ENCODE data around the gene ZFPL1. TPM values are rescaled to one million over a fixed set of nuclear protein-coding genes. Genes with fewer than 3 reads are reported as not detected.

ZFPL1 gene
- total RNA-seq, 1 donor = 17.6 TPM

GRCh38 chr11:65056999-65057398 lies 27.0 kb upstream of the ZFPL1 start:
- peaks cover 9% of the 10 kb centered on the region for H3K4me1 ChIP-seq (ENCODE audit: insufficient read depth, low read length)
- H3K27me3 ChIP-seq (ENCODE audit: insufficient read depth, low read length) = no peaks in the 10 kb centered on the region
- H3K4me3 ChIP-seq (ENCODE audit: low read length) = no peak overlapping the region
- no peaks in the 10 kb centered on the region for H3K9me3 ChIP-seq (ENCODE audit: low read depth, low read length)

GRCh38 chr11:65057526-65057925 lies 26.5 kb upstream of the ZFPL1 start:
- H3K4me1 ChIP-seq (ENCODE audit: insufficient read depth, low read length) = peaks cover 9% of the 10 kb centered on the region
- H3K4me3 ChIP-seq (ENCODE audit: low read length) = no peak overlapping the region
- no peaks in the 10 kb centered on the region for H3K27me3 ChIP-seq (ENCODE audit: insufficient read depth, low read length)
- no peaks in the 10 kb centered on the region for H3K9me3 ChIP-seq (ENCODE audit: low read depth, low read length)

DNA sequence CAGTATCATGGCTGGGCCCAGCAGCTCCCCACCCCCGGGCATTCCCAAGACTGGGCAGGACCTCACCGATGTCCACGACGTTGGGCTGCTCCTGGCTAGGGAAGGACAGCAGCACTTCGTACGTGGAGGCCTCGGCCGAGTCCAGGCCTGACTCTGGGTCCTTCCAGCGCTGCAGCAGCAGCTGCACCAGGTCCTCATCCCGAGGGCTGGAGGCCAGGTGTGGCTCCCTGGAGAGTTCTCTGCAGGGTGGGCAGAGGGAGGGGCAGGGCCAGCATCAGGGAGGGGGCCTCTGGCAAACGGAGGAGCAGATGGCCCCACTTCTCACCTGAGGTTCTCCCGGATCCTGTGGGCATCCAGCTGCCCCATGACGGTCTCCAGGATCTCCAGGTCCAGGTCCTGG lies 26.0 kb upstream of the ZFPL1 start:
- Histone ChIP-seq H3K4me3 (ENCODE audit: low read length) (no peak overlapping the region), H3K4me1 (ENCODE audit: insufficient read depth, low read length) (peaks cover 9% of the 10 kb centered on the region), H3K9me3 (ENCODE audit: low read depth, low read length) (no peaks in the 10 kb centered on the region), H3K27me3 (ENCODE audit: insufficient read depth, low read length) (no peaks in the 10 kb centered on the region)

DNA sequence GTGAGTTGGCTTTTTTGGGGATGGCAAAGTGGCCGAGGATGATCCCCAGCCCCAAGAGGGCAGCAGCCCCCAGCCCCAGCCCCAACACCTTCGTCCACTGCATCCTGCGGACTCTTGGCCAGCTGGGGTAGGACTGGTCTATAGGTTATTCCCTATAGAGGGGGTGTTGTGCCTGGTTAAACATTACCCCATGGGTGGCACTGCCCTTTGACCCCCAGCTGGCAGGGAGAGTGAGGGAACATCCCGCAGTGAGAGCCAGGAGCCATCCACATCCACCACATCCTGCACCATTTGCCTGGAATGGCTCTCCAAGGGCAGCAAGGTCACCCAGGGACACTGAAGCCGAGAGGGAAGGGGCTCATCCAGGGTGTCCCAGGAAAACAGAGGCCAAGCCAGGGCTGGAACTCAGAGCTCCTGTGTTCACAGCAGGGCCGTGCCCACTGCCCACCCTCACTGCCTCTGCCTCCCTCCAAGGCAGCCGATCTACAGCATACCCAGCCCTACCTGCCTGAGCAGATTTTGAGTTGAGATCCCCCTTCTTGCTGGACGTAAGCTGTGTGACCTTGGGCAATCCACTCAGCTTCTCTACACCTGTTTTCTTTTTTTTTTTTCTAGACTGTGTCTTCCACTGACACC lies 25.5 kb upstream of the ZFPL1 start, which contains the start of gene NAALADL1:
Gene NAALADL1, minus strand, starts transcription at position 135 of the 636 bp plus-strand sequence. Its CDS starts 32 bp downstream, at position 103.
- H3K9me3 ChIP-seq (ENCODE audit: low read depth, low read length) = no peaks in the 10 kb centered on the region
- H3K4me1 ChIP-seq (ENCODE audit: insufficient read depth, low read length) = peaks cover 7% of the 10 kb centered on the region
- H3K4me3 ChIP-seq (ENCODE audit: low read length) = no peak within 1 kb of the TSS
- no peaks in the 10 kb centered on the region for H3K27me3 ChIP-seq (ENCODE audit: insufficient read depth, low read length)

- no peaks in the 10 kb centered on the region for H3K9me3 ChIP-seq (ENCODE audit: low read depth, low read length)
- H3K4me3 ChIP-seq (ENCODE audit: low read length) = no peak overlapping the region
- no peaks in the 10 kb centered on the region for H3K27me3 ChIP-seq (ENCODE audit: insufficient read depth, low read length)
- H3K4me1 ChIP-seq (ENCODE audit: insufficient read depth, low read length) = no peaks in the 10 kb centered on the region
Observed at GRCh38 chr11:65059523-65059922, 24.5 kb upstream of the ZFPL1 start.

- Histone ChIP-seq H3K4me1 (ENCODE audit: insufficient read depth, low read length) (no peaks in the 10 kb centered on the region), H3K27me3 (ENCODE audit: insufficient read depth, low read length) (no peaks in the 10 kb centered on the region), H3K4me3 (ENCODE audit: low read length) (no peak overlapping the region), H3K9me3 (ENCODE audit: low read depth, low read length) (no peaks in the 10 kb centered on the region)
Observed at GRCh38 chr11:65059959-65060824, 23.8 kb upstream of the ZFPL1 start.

GRCh38 chr11:65060913-65061408 lies 23.1 kb upstream of the ZFPL1 start:
- Histone ChIP-seq H3K4me3 (ENCODE audit: low read length) (no peak overlapping the region), H3K27me3 (ENCODE audit: insufficient read depth, low read length) (no peaks in the 10 kb centered on the region), H3K4me1 (ENCODE audit: insufficient read depth, low read length) (no peaks in the 10 kb centered on the region), H3K9me3 (ENCODE audit: low read depth, low read length) (no peaks in the 10 kb centered on the region)

DNA sequence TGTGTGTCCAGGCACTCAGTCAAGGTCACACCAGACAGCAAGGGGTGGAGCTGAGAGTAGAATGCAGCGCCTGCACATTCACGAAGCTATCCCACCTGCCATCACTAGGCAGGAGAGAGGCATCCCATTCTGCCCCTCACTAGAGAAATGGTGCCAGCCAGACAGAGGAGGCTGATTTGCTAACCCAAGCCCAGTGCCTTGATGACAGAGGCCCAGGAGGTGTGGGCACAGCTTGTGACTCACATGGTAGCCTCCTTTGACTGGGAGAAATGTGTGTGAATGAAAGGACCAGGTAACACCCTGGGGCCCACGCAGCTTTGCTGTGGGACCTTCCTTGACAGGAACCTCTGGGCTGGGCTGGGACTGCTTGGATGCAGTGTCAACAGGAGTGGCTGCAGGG lies 20.5 kb upstream of the ZFPL1 start:
- no peaks in the 10 kb centered on the region for H3K9me3 ChIP-seq (ENCODE audit: low read depth, low read length)
- H3K4me3 ChIP-seq (ENCODE audit: low read length) = no peak overlapping the region
- no peaks in the 10 kb centered on the region for H3K4me1 ChIP-seq (ENCODE audit: insufficient read depth, low read length)
- no peaks in the 10 kb centered on the region for H3K27me3 ChIP-seq (ENCODE audit: insufficient read depth, low read length)

DNA sequence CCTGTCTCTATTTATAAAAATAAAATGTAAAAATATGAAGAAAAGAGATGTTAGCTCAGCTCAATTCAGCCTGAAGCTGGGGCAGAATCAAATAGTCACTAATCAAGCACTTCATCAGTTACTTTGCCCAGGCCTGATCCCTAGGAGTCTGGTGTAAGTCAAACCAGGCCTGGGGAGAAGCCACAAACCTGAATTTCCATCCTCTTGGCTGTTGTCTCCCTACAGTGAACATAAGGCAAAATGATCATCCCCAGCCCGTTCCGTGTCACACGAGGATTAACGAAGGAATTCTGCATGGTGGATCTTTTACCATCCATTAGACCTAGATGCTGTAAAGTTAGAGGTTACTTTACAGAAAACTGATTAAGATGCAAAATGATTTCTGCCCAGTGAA lies 19.2 kb upstream of the ZFPL1 start:
- H3K4me1 ChIP-seq (ENCODE audit: insufficient read depth, low read length) = no peaks in the 10 kb centered on the region
- H3K27me3 ChIP-seq (ENCODE audit: insufficient read depth, low read length) = no peaks in the 10 kb centered on the region
- H3K9me3 ChIP-seq (ENCODE audit: low read depth, low read length) = no peaks in the 10 kb centered on the region
- H3K4me3 ChIP-seq (ENCODE audit: low read length) = no peak overlapping the region

GRCh38 chr11:65065851-65066250 lies 18.2 kb upstream of the ZFPL1 start:
- Histone ChIP-seq H3K9me3 (ENCODE audit: low read depth, low read length) (no peaks in the 10 kb centered on the region), H3K4me1 (ENCODE audit: insufficient read depth, low read length) (no peaks in the 10 kb centered on the region), H3K4me3 (ENCODE audit: low read length) (no peak overlapping the region), H3K27me3 (ENCODE audit: insufficient read depth, low read length) (no peaks in the 10 kb centered on the region)

DNA sequence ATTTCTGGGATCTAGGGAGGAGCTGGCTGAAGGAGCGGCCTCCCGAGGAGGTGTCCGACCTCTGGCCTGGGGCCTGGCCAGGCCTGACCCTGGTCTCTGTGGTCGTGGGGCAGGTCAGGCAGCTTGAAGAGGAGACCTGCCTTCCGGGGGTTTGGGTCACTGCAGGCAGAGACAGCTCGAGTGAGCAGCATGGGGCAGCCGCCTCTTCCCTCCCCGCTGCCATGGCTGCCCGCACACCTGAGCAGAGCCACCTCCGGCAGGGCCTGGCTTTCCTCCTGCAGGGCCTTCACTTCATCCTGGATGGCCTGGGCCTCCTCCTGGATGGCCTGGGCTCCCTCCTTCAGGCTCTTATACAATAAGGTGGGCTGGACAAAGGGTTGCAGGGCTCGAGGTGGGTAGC lies 17.7 kb upstream of the ZFPL1 start:
- no peak overlapping the region for H3K4me3 ChIP-seq (ENCODE audit: low read length)
- no peaks in the 10 kb centered on the region for H3K9me3 ChIP-seq (ENCODE audit: low read depth, low read length)
- H3K4me1 ChIP-seq (ENCODE audit: insufficient read depth, low read length) = no peaks in the 10 kb centered on the region
- H3K27me3 ChIP-seq (ENCODE audit: insufficient read depth, low read length) = no peaks in the 10 kb centered on the region

DNA sequence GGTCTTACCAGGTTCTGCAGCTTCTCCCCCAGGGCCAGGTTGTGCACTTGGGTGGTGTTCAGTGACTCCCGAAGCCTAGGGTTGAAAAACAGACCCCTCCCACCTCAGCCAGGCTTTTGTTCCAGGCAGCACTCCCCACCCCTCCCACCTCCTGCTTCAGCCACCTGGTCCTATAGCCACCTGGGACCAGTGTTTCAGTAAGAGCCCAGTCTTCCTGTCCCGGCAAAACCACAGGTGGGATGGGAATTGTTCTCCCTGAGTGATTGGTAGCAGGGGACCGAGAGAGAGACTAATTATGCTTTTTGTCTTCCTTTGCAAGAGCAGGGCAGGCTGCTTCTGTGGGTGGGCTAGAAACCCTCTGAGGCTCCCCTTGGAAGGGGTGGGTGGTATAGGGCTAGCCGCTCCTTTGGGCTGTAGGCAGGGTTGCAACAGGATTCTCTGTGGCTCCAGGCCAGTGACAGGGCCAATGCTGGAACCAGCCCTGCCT lies 17.2 kb upstream of the ZFPL1 start:
- H3K4me1 ChIP-seq (ENCODE audit: insufficient read depth, low read length) = no peaks in the 10 kb centered on the region
- no peaks in the 10 kb centered on the region for H3K9me3 ChIP-seq (ENCODE audit: low read depth, low read length)

DNA sequence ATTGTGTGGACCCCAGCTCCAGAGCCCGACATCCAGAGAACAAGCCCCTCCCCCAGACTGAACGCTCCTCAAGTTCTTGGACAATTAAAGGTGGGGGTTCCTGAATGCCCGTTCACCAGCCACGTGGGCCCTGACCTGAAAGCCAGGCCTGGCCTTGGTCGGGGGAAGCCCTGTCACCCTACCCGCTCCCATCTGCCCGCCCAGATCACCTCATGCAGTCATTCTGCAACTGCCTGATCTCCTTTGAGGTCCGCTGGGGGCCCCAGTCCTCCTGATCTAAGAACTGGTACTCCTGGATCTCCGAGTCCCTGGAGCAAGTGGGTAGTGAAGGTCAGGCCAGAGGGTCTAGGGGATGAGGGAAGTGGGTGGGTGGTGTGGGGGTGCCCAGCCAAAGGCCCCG lies 16.6 kb upstream of the ZFPL1 start:
- Histone ChIP-seq H3K4me3 (ENCODE audit: low read length) (no peak overlapping the region), H3K4me1 (ENCODE audit: insufficient read depth, low read length) (no peaks in the 10 kb centered on the region), H3K9me3 (ENCODE audit: low read depth, low read length) (no peaks in the 10 kb centered on the region), H3K27me3 (ENCODE audit: insufficient read depth, low read length) (no peaks in the 10 kb centered on the region)

More for the DNA sequence above, 17.2 kb upstream of the ZFPL1 start:
- Histone ChIP-seq H3K27me3 (ENCODE audit: insufficient read depth, low read length) (no peaks in the 10 kb centered on the region), H3K4me3 (ENCODE audit: low read length) (no peak overlapping the region)

GRCh38 chr11:65069217-65069616 lies 14.8 kb upstream of the ZFPL1 start:
- no peaks in the 10 kb centered on the region for H3K9me3 ChIP-seq (ENCODE audit: low read depth, low read length)

GRCh38 chr11:65071907-65072630 lies 12.0 kb upstream of the ZFPL1 start:
- Histone ChIP-seq H3K9me3 (ENCODE audit: low read depth, low read length) (no peaks in the 10 kb centered on the region), H3K27me3 (ENCODE audit: insufficient read depth, low read length) (no peaks in the 10 kb centered on the region)

More at GRCh38 chr11:65069217-65069616, 14.8 kb upstream of the ZFPL1 start:
- H3K4me3 ChIP-seq (ENCODE audit: low read length) = no peak overlapping the region
- H3K27me3 ChIP-seq (ENCODE audit: insufficient read depth, low read length) = no peaks in the 10 kb centered on the region
- H3K4me1 ChIP-seq (ENCODE audit: insufficient read depth, low read length) = no peaks in the 10 kb centered on the region

More at GRCh38 chr11:65071907-65072630, 12.0 kb upstream of the ZFPL1 start:
- Histone ChIP-seq H3K4me1 (ENCODE audit: insufficient read depth, low read length) (no peaks in the 10 kb centered on the region), H3K4me3 (ENCODE audit: low read length) (no peak overlapping the region)

Measured in mononuclear cell (primary cell).